Fibroblast of gingiva (primary cell): ENCODE results near the gene LASP1.
A peak's percentile ranks its signal among the peaks of the same experiment; 100 is the strongest.

Source experiments
- DNase-seq: peaks from one replicate; pipeline ENCODE4 v3.0.0-alpha.2; 2011; ENCODE audit warnings: low read depth

Gene LASP1

DNA sequence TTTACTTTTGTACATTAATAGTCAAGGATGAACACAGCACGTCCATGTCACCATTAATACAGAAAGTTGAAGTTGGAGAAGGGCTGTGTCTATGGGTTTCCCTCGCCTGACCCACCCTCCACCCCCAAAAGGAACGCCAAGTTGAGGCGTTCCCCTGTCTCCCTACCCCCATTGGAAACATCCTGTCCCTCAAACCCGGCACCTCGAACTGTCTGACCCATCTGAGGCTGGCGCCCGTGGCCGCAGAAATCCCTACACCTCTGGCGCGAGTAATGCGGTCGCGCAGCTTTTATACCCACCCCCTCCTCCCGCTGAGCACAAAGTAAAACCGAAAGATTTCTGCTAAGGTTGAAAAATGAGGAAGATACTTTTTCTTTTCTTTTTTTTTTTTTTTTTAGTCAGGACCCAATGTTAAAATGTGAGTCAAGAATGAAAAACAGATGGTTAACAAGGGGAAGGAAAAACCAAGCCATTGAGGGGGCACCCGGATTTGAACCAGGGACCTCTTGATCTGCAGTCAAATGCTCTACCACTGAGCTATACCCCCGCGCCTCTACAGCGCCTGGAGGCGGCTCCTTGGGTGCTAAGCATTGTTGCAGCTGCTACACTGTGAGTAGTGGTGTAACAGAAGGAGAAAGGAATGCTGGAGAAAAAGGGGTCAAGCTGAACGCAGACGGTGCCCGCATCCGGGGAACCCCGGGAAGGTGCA, 887 bp upstream of the LASP1 start:
- DNase-seq = peak; percentile 86

DNA sequence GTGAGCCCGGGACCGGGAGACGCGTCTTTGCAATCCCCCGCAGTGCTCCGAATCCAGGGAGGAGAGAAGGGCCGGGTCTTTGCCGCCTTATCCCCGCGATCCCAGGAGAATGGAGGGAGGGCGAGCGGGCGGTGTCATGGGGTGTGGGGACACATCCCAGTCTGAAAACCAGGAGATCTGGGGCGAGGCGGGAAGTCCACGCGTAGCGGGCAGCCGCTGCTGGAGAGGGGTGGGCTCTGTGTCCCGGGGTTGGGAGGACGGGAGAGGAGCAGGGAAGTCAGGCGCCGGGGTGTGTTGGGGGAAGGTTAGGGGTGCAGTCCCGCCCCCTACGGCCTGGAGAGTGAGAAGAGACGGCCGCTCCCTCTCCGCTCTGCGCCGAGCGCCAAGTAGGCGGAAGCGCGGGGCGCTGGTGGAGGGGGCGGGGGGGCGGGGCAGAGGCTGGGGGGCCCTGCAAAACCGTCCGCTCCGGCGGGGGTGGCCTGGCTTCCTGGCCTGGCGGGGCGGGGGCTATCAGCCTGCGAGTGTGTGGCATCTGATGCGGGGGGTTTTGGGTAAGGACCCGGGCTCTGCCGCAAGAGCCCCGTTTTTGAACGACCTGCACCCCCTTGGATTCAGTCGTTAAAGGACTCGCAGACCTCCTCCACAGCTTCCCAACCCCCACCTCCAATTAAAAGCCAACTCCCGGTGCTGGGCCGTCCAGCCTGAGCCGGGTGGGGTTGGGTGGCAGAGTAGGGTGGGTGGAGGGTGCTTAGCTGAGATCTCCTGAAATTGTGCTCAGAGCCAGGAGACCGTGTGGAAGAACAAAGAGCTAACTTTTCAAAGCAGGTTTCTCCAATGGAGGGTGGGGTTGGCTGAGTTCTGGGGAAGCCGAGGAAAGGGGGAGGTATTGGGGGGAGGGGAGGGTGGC, 654 bp downstream of the LASP1 start:
- DNase-seq = peak; percentile 69

DNA sequence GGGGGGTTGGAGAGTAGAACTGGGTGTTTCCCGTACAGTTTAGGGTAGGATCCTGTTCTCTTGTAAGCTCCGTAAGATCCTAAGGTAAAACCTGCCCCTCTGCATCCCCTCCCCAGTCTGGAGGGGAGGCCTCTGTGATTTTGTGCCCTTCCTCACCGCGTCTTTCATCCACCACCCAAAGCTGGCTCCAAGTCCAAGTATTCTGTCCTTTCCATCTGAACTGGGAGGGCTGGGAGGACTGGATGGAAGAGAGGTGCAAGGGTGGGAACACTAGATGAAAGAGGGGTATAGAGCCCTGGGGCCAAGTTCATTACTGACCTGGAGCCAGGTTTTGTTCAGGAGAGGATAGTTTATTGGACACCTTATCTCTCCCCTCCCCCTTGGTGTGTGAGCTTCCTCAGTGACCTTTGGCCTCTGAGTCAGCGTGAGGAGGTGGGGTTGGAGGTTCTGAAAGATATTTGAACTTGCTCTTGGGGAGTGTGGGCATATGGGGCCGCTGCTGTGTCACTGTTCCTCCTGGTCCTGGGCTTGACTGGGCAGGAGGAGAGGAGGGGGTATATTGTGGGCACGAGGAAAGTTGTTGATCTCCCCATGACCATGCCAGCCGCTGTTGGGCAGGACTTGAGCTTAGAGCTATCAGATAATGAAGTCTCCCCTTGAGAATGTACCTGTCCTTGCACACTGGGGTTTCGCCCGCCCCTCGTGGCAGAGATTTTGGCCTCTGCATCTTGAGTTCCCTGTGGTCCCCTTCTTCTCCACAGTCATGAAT, 1.6 kb downstream of the LASP1 start:
- peak; percentile 68 for DNase-seq

DNA sequence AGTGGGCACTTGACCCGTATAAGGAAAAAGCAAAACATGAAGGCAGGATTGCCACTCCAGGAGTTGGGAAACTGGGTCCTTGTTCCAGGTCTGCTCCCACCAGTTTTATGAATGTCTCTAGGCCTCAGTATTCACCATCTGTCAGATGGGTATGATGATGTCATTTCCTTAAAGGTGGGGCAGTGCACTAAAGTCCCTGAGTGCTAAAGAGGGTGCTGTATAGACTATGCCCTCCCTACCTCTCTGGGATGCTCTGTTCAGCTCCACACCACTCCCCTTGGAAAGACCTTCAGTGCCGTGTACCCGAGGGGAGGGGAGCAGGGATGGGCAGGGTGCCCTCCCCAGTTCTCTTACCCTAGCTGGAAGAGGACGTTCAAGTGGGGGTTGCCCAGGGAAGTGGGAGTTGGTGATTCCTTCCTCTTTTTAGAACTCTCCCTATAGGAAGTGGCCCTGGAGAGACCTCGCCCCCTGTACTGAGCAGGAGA, 2.2 kb downstream of the LASP1 start:
- no peak for DNase-seq

DNA sequence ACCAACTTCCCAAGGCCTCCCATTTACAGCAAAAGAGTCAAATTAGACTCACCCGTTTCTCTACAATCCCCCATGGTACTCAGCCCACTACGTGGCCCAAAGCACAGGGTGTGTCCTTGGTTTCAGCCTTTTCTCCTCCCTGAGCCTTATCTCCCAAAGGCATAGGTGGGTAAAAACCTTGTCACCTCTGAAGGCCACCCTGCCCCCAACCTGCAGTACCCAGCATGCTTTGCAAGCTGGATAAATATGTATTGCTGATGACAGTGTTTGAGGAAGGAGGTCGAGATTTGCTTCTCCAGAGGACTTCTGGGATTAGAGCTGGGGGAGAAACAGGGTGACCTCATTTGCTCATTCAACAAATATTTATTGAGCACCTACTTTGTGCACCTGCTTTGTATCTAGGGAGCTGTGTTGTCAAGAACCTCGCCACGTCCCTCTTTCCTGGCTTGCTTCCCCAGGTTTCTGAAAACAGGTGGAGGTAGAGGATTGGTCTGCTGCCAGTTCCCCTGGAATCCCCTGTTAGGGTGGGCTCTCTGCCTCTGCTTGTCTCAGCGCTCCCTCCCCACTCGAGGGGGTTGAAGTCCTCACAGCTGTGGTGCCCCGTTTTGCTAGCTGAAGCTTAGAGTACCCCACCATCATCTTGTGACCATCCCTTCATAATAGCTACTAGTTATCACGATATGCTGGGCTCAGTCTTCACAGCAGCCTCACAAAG, 3.0 kb downstream of the LASP1 start:
- no peak for DNase-seq

DNA sequence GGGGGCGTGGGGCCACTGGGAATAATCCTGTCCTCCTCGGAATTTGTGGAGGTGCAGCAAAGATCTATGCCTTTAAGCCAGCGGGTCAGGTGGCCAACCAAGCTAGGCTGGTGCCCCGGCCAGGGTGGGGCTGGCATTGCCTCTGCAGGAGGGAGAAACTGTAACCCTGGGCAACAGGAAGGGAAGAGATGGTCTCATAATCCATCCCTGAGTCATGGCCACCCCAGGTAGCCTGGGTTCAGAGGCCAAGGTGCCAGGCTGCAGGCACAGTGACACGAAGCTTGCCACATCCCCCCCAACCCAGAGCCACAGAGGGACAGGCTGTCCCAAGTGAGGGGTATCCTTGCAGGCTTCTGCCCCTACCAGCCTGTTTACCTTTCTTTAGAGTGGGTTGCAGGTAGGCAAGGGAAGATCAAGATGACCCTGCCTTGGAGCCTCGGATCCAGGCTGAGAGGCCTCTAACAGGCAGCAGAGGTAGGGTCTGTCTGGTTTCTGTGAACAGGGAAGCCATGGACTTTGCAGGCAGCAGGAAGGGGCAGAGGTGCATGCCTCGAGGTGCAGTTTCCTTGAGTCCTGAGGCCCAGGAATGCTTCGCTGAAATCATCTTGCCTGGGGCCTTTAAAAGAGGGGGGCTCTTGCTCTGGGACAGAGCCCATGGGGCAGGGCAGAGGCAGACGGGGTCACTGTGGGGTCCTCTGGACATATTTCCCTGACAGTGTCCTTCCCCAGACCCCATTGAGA, 4.0 kb downstream of the LASP1 start:
- no peak for DNase-seq

DNA sequence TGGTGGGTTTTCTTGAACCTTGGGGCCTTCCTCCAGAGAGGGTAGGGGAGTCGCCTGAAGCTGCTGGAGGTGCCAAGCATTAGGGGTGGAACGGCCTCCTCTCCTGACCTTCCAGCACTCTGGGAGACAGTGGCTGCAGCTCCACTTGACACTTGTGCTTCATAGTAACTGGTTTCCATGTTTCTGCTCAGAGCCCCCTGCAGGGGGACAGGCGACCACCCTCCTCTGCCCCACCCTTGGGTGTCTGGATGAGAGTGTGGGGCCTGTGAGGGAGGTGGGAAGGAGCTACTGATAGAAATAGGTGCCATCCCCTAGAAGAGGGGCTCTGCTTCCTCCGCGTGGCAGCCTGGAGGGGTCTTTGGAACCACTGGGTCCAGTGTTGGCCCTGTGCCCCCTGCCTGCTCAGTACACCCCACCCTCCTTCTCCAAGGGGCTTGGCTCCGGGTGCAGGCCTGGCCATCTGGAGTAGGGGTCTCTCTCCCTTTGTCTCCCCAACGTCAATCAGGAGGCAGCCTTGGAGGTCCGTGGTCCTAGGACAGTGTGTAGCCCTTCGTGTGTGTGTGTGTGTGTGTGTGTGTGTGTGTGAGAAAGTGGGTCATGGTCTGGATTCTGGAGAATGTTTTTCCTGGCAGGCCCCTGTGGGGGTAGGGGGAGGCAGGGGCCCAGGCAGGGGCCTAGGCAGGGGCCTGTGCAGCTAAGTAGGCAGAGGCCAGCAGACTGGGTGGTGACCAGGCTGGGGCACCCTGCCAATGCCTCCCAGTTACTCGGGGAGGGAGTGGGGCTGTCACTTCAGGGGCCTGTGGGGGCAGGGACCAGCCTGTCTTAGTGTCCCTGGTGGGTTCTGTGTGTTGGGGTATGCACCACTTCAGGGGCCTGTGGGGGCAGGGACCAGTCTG, 4.9 kb downstream of the LASP1 start:
- DNase-seq = peak; percentile 50

DNA sequence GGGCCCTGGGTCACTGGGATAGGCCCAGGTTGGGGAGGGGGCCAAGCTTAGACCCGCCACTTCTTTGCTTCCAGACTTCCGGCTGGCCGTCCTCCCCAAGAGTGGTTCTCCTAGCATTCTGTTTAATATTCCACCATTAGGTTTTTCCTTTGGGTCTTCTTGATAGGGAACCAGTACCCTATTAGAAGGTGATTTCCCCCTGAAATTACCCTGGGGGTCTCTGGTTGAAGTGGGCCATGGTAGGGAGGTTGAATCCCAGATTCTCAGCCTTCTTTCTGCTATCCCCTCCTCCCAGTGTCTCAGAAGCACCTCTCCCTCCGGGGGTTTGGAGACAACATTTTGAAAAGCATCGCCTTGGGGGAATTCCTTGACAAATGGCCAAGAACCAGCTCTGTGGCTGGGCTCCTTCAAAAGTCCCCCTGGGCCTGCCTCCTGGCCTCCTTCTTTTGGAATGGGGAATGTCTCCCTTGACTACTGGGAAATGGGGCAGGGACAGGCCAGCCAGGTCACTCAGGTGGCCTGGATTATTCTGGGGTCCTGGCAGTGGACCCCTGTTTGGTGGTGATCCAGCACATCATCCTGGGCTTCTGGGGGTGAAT, 5.7 kb downstream of the LASP1 start:
- DNase-seq = no peak

DNA sequence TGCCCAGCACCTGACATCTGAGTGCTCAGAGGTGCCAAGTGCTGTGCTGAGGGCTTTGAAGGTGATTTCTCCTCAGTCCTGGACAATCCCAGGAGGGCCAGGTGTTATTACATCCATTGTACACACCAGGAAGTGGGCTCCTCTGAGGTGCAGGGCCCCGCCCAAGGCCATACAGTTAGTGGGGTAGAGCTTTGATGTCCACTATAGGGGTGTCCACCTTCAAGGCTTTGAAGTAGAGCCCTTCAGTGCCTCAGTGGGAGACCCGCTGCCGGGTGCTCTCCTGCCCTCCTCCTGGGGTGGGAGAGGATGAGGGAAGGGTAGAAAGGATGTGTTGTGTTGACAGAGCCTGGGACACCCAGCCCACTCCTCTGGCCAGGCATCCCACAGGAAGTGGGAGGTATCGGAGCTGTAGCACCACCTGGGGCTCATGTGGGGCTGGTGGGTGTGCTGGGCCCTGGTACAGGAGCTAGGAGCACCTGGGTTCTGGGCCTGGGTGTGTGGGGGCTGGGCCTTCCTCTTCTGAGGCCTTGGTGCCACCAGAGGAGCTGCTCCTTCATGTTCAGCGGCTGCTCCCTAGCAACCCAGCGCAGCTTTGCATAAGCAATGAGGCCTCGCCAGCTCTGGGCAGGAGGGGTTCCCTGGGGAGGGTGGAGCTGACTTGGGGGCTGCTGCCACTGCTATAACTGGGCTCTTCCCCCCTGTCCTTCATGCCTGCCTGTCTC, 7.4 kb downstream of the LASP1 start:
- no peak for DNase-seq

DNA sequence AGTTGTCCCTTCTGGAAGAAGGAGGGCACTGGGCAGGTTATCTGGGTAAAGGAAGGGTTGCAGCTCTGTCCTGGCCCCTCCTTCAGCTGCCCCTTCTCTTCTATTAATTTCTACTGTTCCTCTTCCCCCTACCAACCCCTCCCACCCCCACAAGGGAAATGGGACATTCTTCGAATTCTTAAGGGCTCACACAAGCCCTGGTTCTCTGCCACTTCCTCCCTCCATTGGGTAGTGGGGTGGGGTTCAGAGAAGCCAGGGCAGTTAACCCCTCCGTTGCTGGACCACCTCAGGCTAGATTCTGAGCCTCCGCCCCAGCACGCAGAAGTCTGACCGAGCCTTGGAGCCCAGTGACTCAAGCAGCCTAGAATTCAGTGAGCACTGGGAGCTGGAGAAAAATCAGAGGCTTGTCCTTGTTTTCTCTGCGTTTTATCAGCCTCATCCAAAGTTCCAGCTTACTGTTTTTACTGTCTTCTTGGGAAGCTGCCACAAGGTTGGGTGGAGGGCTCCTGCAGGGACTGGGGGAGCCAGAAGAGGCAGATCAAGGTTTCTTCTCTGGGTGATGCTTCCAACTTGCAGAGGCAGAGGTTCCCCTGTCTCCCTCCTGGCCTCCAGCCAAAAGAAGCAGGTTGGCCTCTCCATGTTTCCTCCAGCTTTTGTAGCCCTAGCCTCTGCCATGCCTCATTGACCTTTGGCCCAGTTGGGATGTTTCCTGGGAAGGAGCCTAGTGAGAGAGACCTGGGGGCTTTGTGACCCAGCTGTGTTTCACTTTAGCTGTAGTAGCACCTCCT, 10.2 kb downstream of the LASP1 start:
- peak; percentile 67 for DNase-seq

DNA sequence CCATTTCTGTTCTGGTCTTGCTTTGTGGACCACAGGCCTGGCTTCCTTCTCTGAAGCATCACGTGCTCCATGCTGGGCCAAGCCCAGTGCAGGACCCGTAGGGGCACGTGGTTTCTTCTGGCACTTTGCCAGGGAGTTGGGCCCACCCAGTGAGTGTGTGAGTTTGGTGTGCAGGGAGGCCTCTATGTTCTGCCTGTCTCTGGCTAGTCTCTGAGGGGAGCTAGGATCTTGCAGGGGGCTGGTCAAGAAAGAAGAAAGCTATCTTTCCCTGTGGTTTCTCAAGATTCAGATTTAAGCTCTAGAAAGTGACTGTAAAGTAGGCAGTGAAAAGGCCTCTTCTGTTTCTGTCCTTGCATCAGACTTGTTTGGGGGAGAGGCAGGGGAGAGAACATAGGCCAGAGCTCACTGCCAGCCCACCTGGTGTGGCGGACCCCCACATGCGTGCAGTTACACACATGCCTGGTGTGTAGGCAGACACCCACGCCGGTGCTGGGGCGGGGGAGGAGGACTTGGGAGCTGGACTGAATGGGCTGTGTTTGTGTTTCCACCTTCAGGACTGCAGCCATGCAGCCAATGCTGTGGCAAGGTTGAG, 11.8 kb downstream of the LASP1 start:
- DNase-seq = no peak

DNA sequence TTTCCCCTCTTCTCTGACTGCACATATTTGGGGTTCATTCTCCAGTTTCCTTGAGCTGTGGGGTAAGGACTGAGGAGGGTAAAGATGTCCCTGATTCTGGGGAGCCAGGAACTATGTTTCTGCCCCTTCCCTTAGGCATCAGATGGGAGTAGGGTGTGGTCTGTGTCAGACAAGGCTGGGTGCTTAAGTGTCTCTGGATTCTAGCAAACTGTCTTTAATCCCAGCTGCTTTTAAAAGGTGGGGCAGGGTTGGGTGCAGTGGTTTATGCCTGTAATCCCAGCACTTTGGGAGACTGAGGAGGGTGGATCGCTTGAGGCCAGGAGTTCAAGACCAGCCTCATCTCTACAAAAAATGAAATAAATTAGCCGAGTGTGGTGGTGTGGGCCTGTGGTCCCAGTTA, 13.0 kb downstream of the LASP1 start:
- DNase-seq = no peak

DNA sequence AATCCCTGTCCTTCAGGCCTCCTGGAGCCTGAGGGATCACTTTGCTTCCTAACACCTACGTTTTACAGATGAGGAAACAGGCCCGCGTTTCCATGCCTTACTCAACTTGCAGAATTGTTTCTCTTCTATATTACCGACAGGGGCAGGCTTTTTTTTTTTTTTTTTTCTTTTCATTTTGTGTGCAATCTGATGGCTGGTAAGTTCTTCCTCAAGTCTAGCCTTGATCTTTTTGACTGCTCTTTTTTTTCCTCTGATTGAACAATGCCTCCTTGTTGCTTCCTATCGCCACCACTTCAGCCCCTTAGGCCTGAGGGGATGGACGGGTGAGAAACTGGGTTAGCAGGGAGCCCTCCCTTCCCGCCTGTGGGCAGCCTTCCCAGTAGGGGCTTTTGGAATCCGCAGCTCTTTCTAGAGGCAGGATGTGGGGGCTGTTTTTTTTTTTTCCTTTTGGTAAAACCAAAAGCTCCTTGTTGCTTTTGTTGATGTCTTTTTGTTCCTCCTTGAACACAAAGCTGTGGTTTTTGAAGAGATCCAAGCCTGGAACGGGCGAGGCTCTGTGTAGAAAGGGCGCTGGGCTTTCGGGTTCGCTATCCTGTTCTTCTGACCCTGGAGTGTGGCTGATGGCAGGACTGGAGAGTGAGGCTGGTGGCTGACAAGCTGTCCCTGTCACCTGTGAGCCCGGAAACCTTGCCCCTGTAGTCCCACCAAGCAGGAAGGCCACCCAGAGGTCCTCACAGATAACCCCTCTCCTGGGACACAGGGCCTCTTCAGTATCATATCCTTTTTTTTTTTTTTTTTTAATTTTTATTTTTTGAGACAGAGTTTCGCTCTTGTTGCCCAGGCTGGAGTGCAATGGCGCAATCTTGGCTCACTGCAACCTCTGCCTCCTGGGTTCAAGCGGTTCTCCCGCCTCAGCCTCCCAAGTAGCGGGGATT, 14.0 kb downstream of the LASP1 start:
- DNase-seq = no peak

DNA sequence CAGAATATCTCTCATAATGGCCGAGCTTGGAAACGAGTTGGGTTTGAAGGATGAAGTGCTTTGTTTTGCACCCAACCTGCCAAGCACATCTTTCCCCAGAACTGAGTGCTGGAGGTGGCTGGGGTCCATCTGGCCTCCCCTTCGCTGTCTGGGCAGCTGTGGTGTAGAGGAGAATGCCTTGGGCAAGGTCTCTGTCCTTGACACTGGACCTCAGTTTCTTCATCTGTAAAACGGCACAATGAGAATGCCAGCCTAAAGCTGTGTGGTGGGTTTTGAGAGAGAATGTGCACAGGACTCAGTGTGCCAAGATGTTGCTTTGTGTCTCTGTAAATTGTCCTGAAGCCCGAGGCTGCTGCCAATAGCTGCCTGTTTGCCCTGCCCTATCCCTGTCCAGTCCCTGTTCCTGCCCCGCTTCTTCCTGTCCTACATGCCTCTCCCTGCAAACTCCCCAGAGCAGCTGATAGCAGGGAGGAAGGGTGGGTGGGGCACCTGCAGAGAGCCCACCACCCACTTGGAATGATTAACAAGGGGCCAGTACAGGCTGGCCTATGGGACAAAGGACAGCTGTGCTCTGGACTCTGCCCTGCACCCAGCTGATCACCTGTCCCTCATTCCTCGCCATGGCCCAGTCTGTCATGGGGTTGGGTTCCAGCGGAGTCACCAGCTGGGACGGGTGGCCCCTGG, 15.3 kb downstream of the LASP1 start:
- DNase-seq = no peak

DNA sequence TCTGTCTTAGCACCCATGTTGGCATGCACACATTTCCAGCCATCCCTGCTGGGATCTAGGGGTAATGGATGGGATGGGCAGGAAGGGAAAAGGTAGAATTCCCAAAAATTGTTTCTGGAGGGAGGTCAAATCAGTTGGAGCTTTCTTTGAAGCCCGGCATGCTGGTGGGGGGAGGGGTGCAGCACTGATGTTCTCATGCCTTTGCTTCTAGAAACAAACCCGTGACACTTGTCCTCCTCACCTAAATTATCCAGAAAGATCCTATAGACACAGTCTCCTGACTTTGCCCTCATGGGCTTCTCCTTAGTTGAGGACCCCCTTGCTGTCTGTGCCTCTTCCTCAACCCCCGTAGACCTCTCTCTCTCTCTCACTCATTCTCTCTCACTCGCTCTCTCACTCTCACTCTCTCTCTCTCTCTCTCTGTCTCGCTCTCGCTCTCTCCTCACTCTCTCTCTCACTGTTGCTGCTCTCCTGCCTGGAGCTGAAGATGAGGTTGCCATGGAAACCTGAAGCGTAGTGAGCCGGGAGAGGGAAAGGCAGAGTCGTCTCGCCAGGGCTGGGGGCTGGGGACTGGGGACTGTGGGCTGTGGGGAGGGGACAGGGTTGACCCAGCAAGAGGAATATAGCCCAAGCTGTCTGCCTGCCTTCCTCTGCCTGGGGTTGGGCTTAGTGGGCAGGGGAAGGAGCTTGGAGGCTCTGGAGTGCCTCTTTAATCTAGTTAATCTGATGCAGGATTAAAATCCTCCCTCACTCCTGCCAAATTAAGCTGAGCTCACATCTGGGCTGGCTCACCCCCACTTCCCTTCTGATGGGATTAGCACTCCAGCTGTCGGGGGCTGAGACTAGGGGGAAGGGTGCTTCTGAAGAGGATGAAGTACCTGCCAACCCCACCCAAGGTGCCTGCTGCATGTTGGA, 16.1 kb downstream of the LASP1 start:
- DNase-seq = no peak
